GM19025 (cell line): ENCODE results near the gene POLR2F.
A peak's percentile ranks its signal among the peaks of the same experiment; 100 is the strongest.
"Not testable (repeated sequence)": the region's sequence is repeated elsewhere in the genome, so short reads cannot be mapped to it uniquely, and the experiment has no call there.

Experiments used
- ATAC-seq: cut with Tn5 transposase; IDR thresholded peaks from one replicate; pipeline ENCODE4 v1.9.1; 2021; ENCODE audit warnings: mild to moderate bottlenecking, low read depth, moderate library complexity; ENCODE audit not compliant: unreplicated experiment

POLR2F gene

DNA sequence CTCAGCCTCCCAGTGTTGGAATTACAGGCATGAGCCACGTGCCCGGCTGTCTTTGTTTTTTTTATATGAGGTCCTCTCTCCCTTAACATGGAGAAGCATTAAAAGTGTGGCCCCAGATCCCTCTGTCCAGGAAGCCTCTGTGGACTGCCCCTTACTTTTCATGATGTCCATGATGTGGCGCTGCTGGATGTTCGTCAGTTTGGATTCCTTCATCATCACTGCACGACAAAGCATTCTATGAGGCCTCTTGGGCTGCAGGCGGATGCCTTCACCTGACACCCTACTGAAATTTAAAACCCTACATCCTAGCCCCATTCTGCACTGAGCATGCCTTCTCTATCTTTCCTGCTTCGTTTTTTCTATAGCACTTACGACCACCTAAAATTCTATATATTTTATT lies 2.2 kb upstream of the POLR2F start:
- no peak for ATAC-seq

DNA sequence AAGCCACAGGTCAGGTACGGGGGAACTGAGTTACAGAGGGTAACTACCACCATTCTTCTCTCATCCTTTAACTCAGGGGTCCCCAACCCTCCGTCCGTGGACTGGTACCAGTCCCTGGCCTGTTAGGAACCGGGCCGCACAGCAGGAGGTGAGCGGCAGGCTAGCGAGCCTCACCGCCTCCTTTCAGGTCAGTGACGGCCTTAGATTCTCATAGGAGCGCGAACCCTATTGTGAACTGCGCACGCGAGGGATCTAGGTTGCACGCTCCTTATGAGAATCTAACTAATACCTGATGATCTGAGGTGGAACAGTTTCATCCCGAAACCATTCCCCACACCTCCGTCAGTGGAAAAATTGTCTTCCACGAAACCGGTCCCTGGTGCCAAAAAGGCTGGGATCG lies 870 bp upstream of the POLR2F start:
- not testable (repeated sequence) for ATAC-seq

DNA sequence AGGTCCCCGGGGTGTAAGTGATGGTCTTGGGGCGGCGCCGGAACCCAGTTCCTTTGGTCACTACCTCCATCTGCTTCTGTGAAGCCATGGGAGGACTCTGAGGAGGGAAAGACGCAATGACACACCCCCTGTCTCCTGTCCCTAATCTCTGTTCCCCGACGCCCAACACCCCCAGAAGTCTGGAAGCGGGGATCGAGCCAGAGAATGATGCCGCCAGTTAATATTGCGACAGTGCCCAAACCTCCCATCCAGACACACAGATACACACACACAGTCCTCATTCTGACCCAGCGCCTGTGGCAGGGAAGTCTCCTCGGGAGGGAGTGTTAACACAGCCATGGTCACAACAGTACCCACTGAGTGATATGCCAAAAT lies 450 bp upstream of the POLR2F start:
- peak; percentile 34 for ATAC-seq

DNA sequence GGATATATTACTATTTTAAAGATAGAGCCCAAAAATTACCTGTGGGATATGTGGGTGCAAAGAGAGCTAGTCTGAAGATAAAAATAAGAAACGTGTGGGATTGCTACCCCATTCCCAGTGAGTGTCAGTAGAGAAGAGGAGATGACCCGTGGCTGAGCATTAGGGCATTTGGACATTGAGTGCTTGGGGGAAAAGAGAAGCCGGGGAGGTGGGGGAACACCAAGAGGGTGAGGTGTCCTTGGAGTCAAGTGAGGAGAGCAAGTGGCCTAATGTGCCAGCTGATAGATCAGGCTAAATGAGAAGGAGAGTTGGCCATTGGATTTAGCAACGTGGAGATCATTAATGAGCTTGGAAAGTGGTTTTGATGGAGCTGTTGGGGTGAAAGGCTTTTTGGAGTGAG lies 1.2 kb downstream of the POLR2F start:
- ATAC-seq = no peak

DNA sequence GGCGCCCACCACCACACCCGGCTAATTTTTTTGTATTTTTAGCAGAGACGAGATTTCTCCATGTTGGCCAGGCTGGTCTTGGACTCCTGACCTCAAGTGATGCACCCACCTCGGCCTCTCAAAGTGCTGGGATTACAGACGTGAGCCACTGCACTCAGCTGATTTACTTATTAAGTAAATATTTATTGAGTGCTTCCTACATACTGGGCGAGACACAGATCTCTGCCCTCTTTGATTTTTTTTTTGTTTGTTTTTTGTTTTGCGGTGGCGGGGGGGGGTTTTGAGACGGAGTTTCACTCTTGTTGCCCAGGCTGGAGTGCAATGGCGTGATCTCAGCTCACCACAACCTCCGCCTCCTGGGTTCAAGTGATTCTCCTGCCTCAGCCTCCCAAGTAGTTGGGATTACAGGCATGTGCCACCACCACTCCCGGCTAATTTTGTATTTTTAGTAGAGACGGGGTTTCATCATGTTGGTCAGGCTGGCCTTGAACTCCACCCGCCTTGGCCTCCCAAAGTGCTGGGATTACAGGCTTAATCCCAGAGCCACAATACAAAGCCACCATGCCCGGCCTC lies 2.4 kb downstream of the POLR2F start:
- not testable (repeated sequence) for ATAC-seq

DNA sequence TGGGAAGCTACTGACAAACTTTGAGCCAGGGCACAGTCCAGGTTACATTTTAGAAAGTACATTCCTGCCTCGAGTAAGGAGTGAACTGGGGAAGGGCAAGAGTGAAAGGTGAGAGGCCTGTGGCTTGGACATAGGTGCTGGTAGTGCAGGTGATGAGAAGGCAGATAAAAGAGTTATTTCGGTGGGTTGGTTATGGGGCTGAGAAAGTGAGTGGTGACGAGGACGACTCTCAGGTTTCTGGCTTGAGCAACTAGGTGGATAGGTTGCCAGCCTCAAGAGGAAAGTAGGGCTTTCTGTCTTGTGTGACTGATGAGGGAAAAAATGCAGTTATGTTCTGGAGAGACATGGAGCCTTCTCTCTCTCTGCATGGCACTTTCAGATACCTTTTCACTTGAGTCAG lies 3.7 kb downstream of the POLR2F start:
- no peak for ATAC-seq

DNA sequence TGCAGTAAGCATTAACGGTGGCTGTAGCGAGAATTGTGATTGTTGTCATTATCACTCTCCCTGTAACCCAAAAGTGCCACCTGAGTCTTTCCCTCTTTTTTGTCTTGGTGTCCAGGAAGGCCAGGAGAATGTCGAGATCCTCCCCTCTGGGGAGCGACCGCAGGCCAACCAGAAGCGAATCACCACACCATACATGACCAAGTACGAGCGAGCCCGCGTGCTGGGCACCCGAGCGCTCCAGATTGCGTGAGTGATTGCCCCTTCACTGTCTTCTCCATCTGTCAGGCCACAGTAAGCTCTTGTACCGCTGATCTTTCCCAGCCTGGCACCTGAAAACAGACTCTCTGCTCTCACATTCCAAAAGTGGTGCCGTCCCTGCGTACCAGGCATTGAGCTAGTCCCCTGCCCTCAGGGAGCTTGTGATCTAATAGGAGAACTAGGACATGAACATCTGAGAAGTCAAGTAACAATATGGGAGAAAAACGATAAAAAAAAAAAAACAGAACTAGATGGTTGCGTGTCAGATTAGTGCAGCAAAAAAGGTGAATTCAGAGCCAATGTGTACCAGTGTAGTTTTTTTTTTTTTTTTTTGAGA lies 5.8 kb downstream of the POLR2F start:
- ATAC-seq = no peak

DNA sequence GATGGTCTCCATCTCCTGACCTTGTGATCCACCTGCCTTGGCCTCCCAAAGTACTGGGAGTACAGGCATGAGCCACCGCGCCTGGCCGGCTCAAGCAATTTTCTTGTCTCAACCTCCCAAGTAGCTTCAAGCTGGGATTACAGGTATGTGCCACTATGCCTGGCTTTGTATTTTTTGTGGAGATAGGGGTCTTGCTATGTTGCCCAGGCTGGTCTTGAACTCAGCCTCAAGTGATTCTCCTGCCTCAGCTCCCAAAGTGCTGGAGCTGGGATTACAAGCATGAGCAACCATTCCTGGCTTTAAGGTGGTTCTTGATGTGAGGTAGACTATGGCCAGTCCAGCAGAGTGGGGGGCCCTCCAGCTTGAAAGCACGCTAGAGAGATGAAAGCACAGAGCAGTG lies 7.6 kb downstream of the POLR2F start:
- ATAC-seq = no peak

DNA sequence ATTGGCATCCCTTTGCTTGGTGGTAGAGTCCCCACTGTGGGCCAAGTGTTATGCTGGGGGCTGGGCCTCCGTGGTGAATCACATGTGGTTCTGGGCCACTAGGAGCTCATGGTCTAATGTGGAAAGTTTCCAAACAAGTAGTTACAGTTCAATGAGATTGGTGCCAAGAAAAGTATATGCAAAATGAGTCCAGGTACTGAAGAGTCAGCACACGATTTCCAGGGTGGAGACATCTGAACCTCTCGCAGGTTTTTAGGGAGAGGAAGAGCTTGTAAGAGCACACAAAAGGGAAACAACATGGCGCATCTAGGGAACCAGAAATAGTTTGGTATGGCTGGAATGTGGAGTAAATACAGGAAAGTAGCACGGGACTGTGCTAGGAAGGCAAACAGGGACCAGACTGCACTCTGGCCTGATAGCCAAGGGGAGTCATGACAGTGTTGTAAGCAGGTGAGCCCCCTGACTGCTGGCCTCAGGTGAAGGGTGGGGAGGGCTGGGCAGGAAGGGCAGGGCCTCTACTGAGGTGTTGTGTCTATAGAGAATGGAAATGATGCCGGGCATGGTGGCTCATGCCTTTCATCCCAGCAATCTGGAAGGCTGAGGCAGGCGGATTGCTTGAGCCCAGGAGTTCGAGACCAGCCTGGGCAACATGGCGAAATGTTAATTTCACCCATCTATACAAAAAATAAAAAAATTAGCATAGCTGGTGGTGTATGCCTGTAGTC lies 12.6 kb downstream of the POLR2F start:
- ATAC-seq = no peak

DNA sequence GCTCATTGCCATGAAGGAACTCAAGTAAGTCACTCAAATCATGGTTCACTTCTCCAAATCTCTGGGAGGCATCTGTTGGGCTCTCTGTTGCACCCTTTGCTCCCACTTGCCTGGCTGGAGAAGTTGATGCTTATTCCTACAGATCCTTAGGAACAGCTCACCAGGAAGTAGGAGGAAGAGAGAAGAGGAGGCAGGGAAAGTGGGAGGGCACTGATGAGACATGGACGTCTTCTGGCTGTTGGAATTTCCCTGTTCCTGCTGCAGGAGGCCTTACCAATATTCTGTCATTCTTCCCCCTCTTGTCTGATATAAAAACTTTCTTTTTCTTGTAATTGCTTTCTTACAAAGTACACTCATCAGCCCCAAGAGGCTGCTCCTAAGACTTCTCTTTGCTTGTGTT lies 13.6 kb downstream of the POLR2F start:
- no peak for ATAC-seq

DNA sequence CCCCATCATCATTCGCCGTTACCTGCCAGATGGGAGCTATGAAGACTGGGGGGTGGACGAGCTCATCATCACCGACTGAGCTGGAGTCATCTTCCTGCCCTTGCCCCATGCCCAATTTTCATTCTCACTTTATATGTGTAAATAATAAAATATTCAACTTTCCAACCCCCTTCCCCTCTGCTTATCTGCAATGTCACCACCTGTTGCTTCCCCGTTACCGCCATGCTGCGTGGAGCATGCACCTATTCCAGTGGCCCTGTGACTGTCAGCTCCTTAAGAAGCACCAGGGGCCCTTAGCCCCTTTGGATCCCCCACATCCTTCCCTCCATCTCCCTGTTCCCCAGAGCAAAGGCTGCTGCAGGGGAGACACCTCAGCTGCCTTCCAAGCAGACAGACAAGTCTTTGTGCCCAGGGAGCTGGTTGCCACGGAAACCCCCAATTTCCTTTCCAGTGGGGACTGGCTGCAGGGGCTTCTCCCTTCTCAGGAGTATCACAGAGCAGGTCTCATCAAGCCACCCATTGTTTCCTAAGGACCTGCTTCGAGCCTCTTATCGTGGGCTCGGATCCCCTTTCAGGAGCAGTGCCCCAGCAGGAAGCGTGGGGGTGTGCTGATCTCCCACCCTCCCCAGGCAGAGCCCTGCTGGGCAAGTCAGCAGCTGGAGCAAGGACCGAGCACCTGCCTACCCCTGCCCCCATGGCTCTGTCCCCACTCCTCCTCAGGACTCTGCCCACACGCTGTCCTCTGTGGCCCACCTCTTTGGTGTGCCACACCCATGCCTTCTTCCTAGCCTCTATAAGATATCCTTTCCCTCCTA lies 14.3 kb downstream of the POLR2F start:
- no peak for ATAC-seq

DNA sequence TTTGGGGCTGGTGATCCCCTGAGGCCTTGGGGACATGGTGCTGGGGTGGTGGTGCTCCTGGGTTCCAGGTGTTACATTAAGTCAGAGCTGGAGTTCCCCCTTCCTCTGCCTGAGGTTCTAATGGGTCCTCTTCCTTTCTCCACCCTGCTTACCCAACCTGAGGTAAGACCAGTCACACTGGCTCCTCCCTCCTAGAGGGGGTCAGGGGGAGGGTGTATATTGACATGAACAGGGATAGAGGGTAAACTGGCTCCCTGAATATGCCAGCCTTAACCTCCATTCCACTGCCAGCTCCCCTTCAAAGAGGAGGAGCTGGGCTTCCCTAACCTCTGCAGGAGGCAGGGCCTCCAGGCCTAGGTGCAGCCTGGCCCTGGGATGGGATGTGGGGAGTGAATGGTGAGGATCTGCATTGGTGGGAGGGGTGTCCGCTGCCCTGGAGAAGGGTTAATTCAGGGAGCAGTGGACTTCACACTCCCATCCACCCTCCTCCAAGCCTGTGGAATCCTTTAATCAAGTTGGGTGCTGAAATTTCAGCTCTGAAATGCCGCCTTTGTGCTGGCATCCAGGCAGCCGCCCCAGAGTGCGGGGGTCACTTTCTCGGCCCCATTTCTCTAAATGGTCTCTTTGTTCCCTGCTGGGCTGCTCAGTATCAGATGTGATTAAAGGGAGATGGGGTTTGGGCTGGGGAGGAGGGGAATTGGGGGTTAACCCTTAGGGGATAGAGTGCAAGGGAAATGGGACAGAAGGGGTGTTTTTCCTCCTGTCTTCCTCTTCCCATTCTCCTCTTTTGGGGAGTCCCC lies 15.2 kb downstream of the POLR2F start:
- no peak for ATAC-seq

DNA sequence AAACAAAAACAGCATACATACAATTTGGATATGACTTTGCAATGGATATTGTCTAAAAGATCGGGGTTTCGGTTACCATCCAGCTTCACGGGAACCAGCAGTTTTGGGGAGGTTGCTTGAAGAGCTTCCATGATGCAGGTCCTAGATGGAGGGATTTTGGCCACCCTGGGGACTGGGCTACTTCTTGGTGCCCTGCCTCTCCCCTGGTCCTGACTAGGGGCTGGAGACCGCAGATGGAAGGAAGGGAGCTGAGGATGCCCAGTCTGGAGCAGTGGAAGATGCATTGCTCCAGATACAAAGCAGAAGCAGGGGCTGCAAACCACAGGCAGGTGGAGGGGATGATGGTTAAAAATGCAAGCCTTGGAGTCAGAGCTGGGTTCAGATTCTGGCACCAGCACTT lies 17.4 kb downstream of the POLR2F start:
- ATAC-seq = no peak

DNA sequence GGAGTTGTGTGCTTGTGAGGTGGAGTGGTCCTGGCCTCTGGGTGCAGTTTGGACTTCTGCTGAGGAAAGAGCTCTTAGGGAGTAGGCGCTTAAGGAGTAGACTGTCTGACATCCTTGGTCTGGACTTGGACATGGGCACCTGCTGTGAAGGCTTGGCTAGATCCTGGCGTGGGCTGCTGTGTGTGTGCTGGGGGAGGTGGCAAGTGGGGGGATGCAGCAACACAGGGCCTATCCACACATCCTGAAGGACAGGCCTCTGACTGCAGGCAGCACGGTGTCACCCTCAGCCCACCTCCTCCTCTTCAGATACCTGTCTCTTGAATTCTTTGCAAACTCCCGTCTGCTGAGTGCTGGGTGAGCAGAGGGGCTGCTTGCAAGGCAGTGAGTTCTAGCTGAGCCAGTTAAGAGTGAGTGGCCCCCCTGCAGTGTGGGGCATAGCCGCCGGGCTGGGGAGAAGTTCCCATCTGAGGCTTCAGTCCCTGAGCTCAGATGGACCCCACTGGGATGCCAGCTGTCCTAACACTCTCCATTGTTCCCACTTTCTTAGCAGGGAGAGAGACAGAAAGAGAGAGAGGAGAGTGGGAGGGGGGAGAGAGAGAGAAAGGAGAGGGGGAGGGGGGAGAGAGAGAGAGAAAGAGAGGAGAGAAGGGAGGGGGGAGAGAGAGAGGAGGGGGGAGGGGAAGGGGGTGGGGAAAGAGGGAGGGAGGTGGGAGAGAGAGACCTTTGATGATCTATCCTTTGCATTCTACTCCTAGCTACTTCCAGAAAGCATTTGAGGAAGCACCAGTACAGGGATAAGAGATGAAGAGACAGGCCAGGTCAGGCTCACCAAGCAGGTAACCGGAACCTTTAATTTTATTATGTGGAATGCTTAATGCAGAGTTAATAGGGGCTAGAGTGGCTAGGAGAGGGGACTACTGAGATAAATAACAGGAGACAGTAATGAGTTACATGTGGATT lies 18.3 kb downstream of the POLR2F start:
- no peak for ATAC-seq

DNA sequence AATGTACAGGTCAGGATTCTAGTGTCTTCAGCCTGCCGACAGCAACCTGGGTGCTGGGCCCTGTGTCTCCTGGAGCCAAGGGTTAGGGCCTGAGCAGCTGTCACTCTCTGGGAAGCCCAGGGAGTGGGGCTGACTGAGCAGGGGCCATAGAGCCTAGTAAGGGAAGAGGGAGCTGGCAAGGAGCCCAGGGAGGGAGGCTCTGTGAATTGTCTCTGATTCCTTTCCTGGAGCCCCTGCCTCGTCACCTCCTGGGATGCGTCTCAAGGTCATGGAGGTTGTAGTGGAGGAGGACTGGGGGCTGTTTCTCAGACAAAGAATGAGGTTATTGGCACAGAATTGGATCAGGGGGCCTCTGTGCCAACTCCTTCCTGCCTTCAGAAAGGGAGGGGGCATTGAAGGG lies 19.0 kb downstream of the POLR2F start:
- no peak for ATAC-seq

DNA sequence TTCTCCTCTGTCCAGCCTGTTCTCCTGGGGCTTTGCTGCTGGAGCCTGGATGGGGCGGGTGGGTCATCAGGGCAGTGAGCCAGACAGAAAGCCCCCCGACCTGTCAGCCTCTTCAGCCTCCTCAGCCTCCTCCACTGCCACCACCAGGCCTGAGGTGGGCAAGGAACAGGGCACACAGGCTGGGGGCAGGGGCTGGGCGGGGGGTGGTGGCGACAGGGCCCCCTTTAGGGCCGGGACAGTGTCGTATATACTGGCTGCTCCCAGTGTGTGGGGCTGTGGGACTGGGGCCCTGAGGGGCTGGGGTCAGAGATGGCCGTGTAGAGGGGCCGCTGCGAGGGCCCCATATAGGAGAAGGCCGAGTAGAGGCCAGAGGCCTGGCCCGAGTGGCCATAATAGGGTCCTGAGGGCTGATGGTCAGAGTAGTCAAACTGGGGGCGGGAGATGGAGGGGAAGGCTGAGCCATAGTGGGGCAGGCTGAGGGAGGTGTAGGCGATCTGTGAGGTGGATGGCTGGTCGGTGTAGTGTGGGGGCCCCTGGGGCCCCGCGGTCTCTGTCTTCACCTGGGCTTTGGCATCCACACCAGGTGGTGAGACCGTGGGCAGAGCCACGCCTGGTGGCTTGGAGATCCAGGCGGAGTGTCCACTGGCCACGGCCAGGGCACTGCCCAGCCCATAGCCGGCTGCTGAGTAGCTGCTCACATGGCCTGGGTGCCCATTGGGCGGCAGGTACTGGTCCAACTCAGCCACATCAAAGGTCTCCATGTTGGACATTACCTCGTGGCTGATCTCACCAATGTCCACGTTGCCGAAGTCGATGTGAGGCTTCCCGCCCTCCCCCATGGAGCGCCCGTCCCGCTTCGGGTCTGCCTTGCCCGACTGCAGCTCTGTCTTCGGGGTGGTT lies 20.0 kb downstream of the POLR2F start:
- ATAC-seq = no peak

DNA sequence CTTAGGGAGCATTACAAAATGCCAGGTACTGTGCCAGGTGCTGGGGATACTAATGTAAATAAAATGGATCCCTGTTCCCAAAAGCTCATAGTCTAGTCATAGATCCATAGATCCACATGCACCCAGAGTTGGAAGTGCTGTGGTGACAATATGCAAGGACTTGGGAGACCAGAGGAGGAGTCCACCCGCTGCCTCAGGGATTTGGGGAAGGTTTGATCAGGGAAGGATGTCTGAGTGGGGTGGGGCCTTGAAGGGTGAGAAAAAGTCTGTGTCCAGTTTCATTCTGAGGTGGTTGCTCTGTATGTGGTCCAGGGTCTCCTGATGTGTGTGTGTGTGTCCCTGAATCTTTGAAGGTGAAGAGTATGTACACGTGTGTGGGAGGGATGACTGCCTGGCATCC lies 21.7 kb downstream of the POLR2F start:
- ATAC-seq = no peak

DNA sequence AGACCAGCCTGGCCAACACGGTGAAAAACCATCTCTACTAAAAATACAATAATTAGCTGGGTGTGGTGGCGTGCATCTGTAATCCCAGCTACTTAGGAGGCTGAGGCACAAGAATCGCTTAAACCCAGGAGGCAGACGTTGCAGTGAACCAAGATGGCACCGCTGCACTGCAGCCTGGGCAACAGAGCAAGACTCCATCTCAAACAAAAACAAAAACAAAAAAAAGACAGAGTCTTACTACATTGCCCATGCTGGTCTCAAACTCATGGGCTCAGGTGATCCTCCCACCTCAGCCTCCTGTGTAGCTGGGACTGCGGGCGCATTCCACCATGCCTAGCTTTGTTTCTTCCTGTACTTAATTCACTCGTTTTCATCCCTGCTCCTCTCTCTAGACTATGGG lies 22.5 kb downstream of the POLR2F start:
- not testable (repeated sequence) for ATAC-seq
